ENCODE data around the gene TERB1.
A peak's percentile ranks its signal among the peaks of the same experiment; 100 is the strongest.

DNA sequence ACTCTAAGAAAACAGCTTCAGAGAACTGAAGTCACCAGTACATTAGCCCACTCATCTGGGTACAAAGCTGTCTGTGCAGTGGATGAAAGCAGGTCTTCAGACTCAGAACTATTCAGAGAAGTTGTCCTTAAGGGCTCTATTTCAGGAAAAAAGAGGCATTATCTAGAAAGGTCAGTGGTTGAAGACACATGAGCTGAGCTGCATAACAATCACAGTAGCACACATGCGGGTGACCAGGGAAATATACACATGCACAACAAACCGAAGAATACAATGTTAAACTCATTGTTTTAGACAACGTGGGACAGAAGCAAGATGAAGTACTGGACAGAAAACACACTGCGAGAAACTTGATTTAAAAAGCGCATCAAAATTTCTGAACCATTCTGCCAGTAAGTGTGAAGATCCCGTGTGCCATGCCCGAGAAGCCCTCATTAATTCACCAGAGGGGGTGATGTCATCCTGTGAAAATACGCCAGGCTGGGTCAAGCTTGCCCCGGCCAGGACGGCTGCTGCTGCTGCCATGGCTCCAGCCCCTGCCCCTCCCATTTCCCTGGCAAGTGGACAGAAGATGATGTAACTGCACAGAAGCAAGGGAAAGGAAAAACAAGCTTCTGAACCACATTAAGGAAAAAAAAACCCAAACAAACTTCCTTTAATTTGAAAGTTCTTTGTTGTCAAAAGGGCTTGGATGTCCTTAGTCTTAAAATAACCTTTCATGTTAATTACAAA is 60.0 kb downstream of the TERB1 start:
- TF ChIP-seq, protein P1, sequence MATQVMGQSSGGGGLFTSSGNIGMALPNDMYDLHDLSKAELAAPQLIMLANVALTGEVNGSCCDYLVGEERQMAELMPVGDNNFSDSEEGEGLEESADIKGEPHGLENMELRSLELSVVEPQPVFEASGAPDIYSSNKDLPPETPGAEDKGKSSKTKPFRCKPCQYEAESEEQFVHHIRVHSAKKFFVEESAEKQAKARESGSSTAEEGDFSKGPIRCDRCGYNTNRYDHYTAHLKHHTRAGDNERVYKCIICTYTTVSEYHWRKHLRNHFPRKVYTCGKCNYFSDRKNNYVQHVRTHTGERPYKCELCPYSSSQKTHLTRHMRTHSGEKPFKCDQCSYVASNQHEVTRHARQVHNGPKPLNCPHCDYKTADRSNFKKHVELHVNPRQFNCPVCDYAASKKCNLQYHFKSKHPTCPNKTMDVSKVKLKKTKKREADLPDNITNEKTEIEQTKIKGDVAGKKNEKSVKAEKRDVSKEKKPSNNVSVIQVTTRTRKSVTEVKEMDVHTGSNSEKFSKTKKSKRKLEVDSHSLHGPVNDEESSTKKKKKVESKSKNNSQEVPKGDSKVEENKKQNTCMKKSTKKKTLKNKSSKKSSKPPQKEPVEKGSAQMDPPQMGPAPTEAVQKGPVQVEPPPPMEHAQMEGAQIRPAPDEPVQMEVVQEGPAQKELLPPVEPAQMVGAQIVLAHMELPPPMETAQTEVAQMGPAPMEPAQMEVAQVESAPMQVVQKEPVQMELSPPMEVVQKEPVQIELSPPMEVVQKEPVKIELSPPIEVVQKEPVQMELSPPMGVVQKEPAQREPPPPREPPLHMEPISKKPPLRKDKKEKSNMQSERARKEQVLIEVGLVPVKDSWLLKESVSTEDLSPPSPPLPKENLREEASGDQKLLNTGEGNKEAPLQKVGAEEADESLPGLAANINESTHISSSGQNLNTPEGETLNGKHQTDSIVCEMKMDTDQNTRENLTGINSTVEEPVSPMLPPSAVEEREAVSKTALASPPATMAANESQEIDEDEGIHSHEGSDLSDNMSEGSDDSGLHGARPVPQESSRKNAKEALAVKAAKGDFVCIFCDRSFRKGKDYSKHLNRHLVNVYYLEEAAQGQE (IDR thresholded peaks at IDR 0.05; ENCODE audit: low read depth): no peak
- peak; percentile 28; the same call in 1 of the 2 replicates for TF ChIP-seq POLR2AphosphoS5 (IDR thresholded peaks at IDR 0.05; ENCODE audit: low read depth, low read length)
- TF ChIP-seq, protein P2, sequence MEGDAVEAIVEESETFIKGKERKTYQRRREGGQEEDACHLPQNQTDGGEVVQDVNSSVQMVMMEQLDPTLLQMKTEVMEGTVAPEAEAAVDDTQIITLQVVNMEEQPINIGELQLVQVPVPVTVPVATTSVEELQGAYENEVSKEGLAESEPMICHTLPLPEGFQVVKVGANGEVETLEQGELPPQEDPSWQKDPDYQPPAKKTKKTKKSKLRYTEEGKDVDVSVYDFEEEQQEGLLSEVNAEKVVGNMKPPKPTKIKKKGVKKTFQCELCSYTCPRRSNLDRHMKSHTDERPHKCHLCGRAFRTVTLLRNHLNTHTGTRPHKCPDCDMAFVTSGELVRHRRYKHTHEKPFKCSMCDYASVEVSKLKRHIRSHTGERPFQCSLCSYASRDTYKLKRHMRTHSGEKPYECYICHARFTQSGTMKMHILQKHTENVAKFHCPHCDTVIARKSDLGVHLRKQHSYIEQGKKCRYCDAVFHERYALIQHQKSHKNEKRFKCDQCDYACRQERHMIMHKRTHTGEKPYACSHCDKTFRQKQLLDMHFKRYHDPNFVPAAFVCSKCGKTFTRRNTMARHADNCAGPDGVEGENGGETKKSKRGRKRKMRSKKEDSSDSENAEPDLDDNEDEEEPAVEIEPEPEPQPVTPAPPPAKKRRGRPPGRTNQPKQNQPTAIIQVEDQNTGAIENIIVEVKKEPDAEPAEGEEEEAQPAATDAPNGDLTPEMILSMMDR (IDR thresholded peaks at IDR 0.05 in 2 of 3, conservative IDR thresholded peaks at IDR 0.05 in 1 of 3; ENCODE audit: borderline replicate concordance in 1 of 3, insufficient read depth in 1 of 3, low read depth in 2 of 3, low read length in 2 of 3): no peak
- TF ChIP-seq EZH2 (IDR thresholded peaks at IDR 0.05): no peak
- TF ChIP-seq SP1 (IDR thresholded peaks at IDR 0.05; ENCODE audit: low read depth): peak; percentile 32; the same call in 1 of the 2 replicates
- 0 out of 2 replicates have a peak, but pooled peaks have one; percentile 16 for TF ChIP-seq JUND (IDR thresholded peaks at IDR 0.05)
- TF ChIP-seq, protein P3, sequence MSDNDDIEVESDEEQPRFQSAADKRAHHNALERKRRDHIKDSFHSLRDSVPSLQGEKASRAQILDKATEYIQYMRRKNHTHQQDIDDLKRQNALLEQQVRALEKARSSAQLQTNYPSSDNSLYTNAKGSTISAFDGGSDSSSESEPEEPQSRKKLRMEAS (IDR thresholded peaks at IDR 0.05): peak; percentile 65
- no peak for TF ChIP-seq ELF1 (IDR thresholded peaks at IDR 0.05; ENCODE audit: borderline replicate concordance, low read depth)
- no peak for TF ChIP-seq POLR2A (IDR thresholded peaks at IDR 0.05; ENCODE audit: borderline replicate concordance, extremely low read depth, insufficient read depth, insufficient read length)
- TF ChIP-seq, protein P4, sequence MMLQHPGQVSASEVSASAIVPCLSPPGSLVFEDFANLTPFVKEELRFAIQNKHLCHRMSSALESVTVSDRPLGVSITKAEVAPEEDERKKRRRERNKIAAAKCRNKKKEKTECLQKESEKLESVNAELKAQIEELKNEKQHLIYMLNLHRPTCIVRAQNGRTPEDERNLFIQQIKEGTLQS (IDR thresholded peaks at IDR 0.05): peak; percentile 84
- no peak for TF ChIP-seq ZFX (IDR thresholded peaks at IDR 0.05)
- TF ChIP-seq, protein P5, sequence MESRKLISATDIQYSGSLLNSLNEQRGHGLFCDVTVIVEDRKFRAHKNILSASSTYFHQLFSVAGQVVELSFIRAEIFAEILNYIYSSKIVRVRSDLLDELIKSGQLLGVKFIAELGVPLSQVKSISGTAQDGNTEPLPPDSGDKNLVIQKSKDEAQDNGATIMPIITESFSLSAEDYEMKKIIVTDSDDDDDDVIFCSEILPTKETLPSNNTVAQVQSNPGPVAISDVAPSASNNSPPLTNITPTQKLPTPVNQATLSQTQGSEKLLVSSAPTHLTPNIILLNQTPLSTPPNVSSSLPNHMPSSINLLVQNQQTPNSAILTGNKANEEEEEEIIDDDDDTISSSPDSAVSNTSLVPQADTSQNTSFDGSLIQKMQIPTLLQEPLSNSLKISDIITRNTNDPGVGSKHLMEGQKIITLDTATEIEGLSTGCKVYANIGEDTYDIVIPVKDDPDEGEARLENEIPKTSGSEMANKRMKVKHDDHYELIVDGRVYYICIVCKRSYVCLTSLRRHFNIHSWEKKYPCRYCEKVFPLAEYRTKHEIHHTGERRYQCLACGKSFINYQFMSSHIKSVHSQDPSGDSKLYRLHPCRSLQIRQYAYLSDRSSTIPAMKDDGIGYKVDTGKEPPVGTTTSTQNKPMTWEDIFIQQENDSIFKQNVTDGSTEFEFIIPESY (IDR thresholded peaks at IDR 0.05; ENCODE audit: extremely low read depth, insufficient replicate concordance, low read length): no peak
- TF ChIP-seq ZNF274 (IDR thresholded peaks at IDR 0.05; ENCODE audit: low read depth, low read length): no peak
- TF ChIP-seq RAD21 (IDR thresholded peaks at IDR 0.05; ENCODE audit: low read depth): no peak
